Natural killer cell (primary cell): ENCODE results near the gene RAD51B. TPM values are rescaled to one million over a fixed set of nuclear protein-coding genes. Genes with fewer than 3 reads are reported as not detected.

Source experiments
- ATAC-seq, 3 donors: fragments of 150-1000 bp in 2 of 3; fragments of 200-7000 bp in 1 of 3; cut with Tn5 transposase; 1 replicate in 1 of 3; 2 replicates in 2 of 3; pipeline ENCODE4 v1.10.0; 2021; ENCODE audit warnings: mild to moderate bottlenecking in 2 of 3, moderate library complexity in 2 of 3
- DNase-seq, 2 donors: peaks; one replicate each; pipeline versions ENCODE4 v3.0.0 to v3.0.0-alpha.2; 2013 to 2021; ENCODE audit warnings: mixed read lengths in 1 of 2
- H3K27ac ChIP-seq: one replicate; pipeline ENCODE4 v1.5.1; 2013; ENCODE audit warnings: mild to moderate bottlenecking, low read length
- H3K27me3 ChIP-seq: one replicate; pipeline ENCODE4 v1.6.1; 2013; ENCODE audit warnings: low read length; ENCODE audit not compliant: control insufficient read depth, insufficient read depth
- H3K36me3 ChIP-seq: one replicate; pipeline ENCODE4 v1.6.1; 2013; ENCODE audit warnings: low read length; ENCODE audit not compliant: control insufficient read depth, insufficient read depth
- H3K4me1 ChIP-seq: one replicate; pipeline ENCODE4 v1.6.1; 2013; ENCODE audit warnings: low read length; ENCODE audit not compliant: control insufficient read depth, insufficient read depth
- H3K4me3 ChIP-seq: one replicate; pipeline ENCODE4 v1.5.1; 2013; ENCODE audit warnings: low read length
- H3K9me3 ChIP-seq: one replicate; pipeline ENCODE4 v1.6.1; 2013; ENCODE audit warnings: low read length; ENCODE audit not compliant: control insufficient read depth, insufficient read depth
- H3K27ac Mint-ChIP-seq, 2 donors: one replicate each; pipeline ENCODE4 v1.8.0; 2022; ENCODE audit warnings: mild to moderate bottlenecking in 2 of 2, mixed read lengths in 2 of 2, moderate library complexity in 1 of 2
- H3K27me3 Mint-ChIP-seq, 2 donors: one replicate each; pipeline ENCODE4 v1.8.0; 2022; ENCODE audit warnings: low read depth in 2 of 2, mixed read lengths in 2 of 2
- H3K36me3 Mint-ChIP-seq: one replicate; pipeline ENCODE4 v1.8.0; 2022; ENCODE audit warnings: mixed read lengths
- H3K4me1 Mint-ChIP-seq, 2 donors: one replicate each; pipeline ENCODE4 v1.8.0; 2022; ENCODE audit warnings: mixed read lengths in 2 of 2
- H3K4me3 Mint-ChIP-seq: one replicate; pipeline ENCODE4 v1.8.0; 2022; ENCODE audit warnings: mild to moderate bottlenecking, moderate library complexity, mixed read lengths
- H3K9me3 Mint-ChIP-seq, 2 donors: one replicate each; pipeline ENCODE4 v1.8.0; 2022; ENCODE audit warnings: mixed read lengths in 2 of 2
- WGBS: methylation state at CpG from one replicate; pipeline ENCODE4 v1.1.7; 2013; ENCODE audit warnings: missing lambda C conversion rate; ENCODE audit not compliant: insufficient coverage; 5-methylcytosine and 5-hydroxymethylcytosine counted together
- intact Hi-C: fragments of 100-400 bp; cut with micrococcal nuclease; formaldehyde crosslinking; loops from one replicate; pipeline ENCODE4 v1.14.2; 2022
- total RNA-seq, 4 donors: library from RNA; stranded (reverse); fragments of 120-200 nt in 1 of 4; gene quantifications; one replicate each; pipeline versions ENCODE4 v1.2.3 to v1.2.4, GENCODE V29; 2013 to 2022
- TF ChIP-seq, protein P1 (sequence below): fragments of 200-600 bp; IDR thresholded peaks from one replicate; pipeline ENCODE4 v1.8.0; 2022; ENCODE audit warnings: antibody characterized with exemption

The RAD51B gene
- total RNA-seq, 3 donors from 2014 or later (not counting 1 experiment from before 2014, with no cell fraction given) = 28.1 to 37.6 (median 28.6) TPM

DNA sequence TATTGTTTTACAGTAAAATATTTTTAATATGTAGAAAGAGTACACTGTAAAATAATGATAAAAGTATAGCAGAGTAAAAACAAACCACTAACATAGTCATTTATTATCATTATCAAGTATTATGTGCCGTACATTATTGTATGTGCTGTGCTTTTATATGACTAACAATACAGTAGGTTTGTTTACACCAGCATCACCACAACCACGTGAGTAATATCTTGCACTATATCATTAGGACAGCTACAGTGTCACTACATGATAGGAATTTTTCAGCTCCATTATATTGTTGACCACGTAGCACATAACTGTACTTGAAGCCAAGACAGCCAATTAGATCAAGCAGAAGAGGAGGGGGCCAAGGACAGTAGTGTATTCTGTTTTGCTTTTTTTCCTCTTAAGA, 415.4 kb downstream of the RAD51B start:
- H3K27me3 ChIP-seq = no peaks in the 10 kb centered on the region
- H3K27ac ChIP-seq = no peak overlapping the region
- no peaks in the 10 kb centered on the region for H3K27me3 Mint-ChIP-seq
- no peaks in the 10 kb centered on the region for H3K36me3 Mint-ChIP-seq
- H3K4me1 ChIP-seq = no peaks in the 10 kb centered on the region
- H3K4me3 Mint-ChIP-seq = no peak overlapping the region
- H3K9me3 ChIP-seq = no peaks in the 10 kb centered on the region
- 95% methylated on average over 2 of the region's 3 CpGs for WGBS
- TF ChIP-seq, protein P1, sequence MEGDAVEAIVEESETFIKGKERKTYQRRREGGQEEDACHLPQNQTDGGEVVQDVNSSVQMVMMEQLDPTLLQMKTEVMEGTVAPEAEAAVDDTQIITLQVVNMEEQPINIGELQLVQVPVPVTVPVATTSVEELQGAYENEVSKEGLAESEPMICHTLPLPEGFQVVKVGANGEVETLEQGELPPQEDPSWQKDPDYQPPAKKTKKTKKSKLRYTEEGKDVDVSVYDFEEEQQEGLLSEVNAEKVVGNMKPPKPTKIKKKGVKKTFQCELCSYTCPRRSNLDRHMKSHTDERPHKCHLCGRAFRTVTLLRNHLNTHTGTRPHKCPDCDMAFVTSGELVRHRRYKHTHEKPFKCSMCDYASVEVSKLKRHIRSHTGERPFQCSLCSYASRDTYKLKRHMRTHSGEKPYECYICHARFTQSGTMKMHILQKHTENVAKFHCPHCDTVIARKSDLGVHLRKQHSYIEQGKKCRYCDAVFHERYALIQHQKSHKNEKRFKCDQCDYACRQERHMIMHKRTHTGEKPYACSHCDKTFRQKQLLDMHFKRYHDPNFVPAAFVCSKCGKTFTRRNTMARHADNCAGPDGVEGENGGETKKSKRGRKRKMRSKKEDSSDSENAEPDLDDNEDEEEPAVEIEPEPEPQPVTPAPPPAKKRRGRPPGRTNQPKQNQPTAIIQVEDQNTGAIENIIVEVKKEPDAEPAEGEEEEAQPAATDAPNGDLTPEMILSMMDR = no peak
- H3K4me3 ChIP-seq = no peak overlapping the region
- no peak for ATAC-seq
- DNase-seq = no peak
- H3K36me3 ChIP-seq = no peaks in the 10 kb centered on the region
- no peaks in the 10 kb centered on the region for H3K4me1 Mint-ChIP-seq
- no peak overlapping the region for H3K27ac Mint-ChIP-seq
- H3K9me3 Mint-ChIP-seq = no peaks in the 10 kb centered on the region
- intact Hi-C loops = no loop called here

DNA sequence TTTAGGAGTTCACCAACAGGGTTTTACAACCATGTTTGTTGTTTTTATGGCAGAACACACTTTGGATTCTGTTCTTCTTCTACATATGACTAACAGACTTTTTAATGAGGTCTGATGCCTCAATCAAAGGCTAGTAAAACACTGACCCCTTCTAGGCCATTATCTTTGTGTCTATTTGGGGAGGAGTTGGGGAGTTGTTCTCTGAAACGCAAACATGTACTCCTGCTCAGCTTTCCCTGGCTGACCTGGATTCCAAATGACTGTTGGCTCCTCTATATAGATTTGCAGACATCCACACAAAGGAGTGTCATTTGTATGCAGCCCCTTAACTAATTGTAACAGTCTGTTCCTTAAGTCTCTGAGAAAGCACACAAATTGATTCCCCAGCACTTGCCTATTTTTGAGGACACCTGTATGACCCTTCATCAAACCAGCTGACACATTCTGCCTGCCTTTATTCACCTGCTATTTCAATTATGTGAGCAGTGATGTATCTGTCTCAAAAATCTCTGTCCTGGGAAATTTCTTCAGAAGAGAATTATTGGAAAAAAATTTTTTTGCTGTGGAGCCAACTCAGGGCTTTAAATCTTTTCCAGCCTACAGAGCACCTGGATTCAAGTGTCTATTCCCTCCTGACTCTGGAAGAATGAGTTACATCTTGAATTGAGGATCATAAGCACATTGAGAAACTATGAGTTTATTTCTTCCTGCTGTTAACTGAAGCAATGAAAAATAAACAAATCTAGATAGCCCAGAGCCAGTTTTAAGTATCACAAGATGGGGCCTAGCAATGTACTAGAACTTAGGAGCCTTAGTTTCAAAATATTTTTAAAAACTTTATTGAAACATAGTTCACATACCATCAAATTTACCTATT, 417.2 kb downstream of the RAD51B start:
- Mint-ChIP-seq H3K36me3 (no peaks in the 10 kb centered on the region), H3K4me3 (no peak overlapping the region), H3K27me3 (no peaks in the 10 kb centered on the region), H3K27ac (no peak overlapping the region), H3K4me1 (no peaks in the 10 kb centered on the region), H3K9me3 (no peaks in the 10 kb centered on the region)
- Histone ChIP-seq H3K4me3 (no peak overlapping the region), H3K4me1 (no peaks in the 10 kb centered on the region), H3K9me3 (no peaks in the 10 kb centered on the region), H3K27me3 (no peaks in the 10 kb centered on the region), H3K36me3 (no peaks in the 10 kb centered on the region), H3K27ac (no peak overlapping the region)
- ATAC-seq (no peak), DNase-seq (no peak)
- intact Hi-C loops = no loop called here
- TF ChIP-seq, protein P1 = no peak
- 100% methylated on average over 1 of the region's 1 CpG for WGBS

DNA sequence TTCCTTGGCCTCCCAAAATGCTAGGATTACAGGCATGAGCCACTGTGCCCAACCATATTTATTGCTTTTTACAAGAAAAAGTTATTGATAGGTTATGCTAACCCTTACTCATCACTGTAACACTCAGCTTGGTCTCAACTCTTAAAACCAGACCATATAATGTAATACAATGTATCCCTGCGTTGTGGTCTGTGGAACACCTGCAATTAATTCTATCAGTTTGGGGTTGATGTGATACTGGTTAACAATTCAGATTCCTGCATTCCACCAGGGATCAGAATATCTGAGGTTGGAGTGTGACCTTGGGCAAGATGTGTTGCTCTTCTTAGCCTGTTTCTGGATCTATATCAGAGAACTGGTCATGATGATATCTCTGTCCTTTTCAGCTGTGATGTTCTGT, 419.0 kb downstream of the RAD51B start:
- Histone ChIP-seq H3K4me3 (no peak overlapping the region), H3K9me3 (no peaks in the 10 kb centered on the region), H3K27ac (no peak overlapping the region), H3K4me1 (no peaks in the 10 kb centered on the region), H3K36me3 (no peaks in the 10 kb centered on the region), H3K27me3 (no peaks in the 10 kb centered on the region)
- intact Hi-C loops = no loop called here
- ATAC-seq (no peak), DNase-seq (no peak)
- 100% methylated on average over 1 of the region's 1 CpG for WGBS
- no peaks in the 10 kb centered on the region for H3K36me3 Mint-ChIP-seq
- no peak overlapping the region for H3K27ac Mint-ChIP-seq
- no peak overlapping the region for H3K4me3 Mint-ChIP-seq
- no peaks in the 10 kb centered on the region for H3K9me3 Mint-ChIP-seq
- H3K4me1 Mint-ChIP-seq = no peaks in the 10 kb centered on the region
- no peaks in the 10 kb centered on the region for H3K27me3 Mint-ChIP-seq
- TF ChIP-seq, protein P1 = no peak

DNA sequence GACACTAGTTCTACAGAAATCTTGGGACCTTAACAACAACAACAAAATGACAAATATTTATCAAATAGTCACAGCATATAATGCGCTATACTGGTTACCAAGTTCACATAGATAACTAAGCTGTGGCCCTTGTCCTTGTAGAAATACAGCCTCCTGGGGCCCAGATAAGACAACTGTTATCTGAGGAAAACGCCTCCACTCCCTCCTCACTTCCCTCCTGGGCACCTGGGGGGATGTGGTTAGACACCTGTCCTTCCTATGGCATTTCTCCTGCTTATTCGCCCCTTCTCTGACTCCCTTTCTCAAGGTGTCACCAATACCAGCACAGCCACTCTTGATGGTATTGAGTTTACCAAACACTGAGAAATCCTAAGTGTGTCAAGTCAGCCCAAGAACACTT, 419.4 kb downstream of the RAD51B start:
- H3K27me3 Mint-ChIP-seq = no peaks in the 10 kb centered on the region
- no peak for ATAC-seq
- intact Hi-C loops = no loop called here
- H3K9me3 Mint-ChIP-seq = no peaks in the 10 kb centered on the region
- Histone ChIP-seq H3K27me3 (no peaks in the 10 kb centered on the region), H3K9me3 (no peaks in the 10 kb centered on the region), H3K27ac (no peak overlapping the region), H3K36me3 (no peaks in the 10 kb centered on the region), H3K4me1 (no peaks in the 10 kb centered on the region), H3K4me3 (no peak overlapping the region)
- peak overlapping the region in 1 of 2 donors; percentile 9 for H3K27ac Mint-ChIP-seq
- no peaks in the 10 kb centered on the region for H3K36me3 Mint-ChIP-seq
- TF ChIP-seq, protein P1 = no peak
- WGBS = 62% methylated on average over 3 of the region's 3 CpGs
- no peak overlapping the region for H3K4me3 Mint-ChIP-seq
- H3K4me1 Mint-ChIP-seq = no peaks in the 10 kb centered on the region
- DNase-seq = no peak
